Activated B cell treated with CpG ODN at 0.5 μM for 24 hours (primary cell): Measurements from ENCODE around the gene ADCY1. TPM values are rescaled to one million over a fixed set of nuclear protein-coding genes. Genes with fewer than 3 reads are reported as not detected.

Source experiments
- ATAC-seq: fragments of 200-7000 bp; cut with Tn5 transposase; one replicate; pipeline ENCODE4 v1.10.0; 2021; ENCODE audit warnings: low read depth, mild to moderate bottlenecking, moderate library complexity
- CTCF ChIA-PET: fragments of 350-600 bp; sonication (Branson Sonifier 250); formaldehyde crosslinking; loops from one replicate; lab custom pipeline; 2021; ENCODE audit warnings: antibody characterized with exemption; lab: Charles Lee
- POLR2A ChIA-PET: fragments of 350-600 bp; sonication (Branson Sonifier 250); formaldehyde crosslinking; loops from one replicate; lab custom pipeline; 2021; ENCODE audit warnings: antibody characterized with exemption; lab: Charles Lee
- DNase-seq: peaks from one replicate; pipeline ENCODE4 v3.0.0; 2022
- H3K27ac Mint-ChIP-seq: one replicate; pipeline ENCODE4 v1.8.0; 2020; ENCODE audit warnings: mixed read lengths
- H3K27me3 Mint-ChIP-seq: one replicate; pipeline ENCODE4 v1.8.0; 2021; ENCODE audit warnings: mixed read lengths
- H3K36me3 Mint-ChIP-seq: one replicate; pipeline ENCODE4 v1.8.0; 2021; ENCODE audit warnings: low read depth, mixed read lengths
- H3K4me1 Mint-ChIP-seq: one replicate; pipeline ENCODE4 v1.8.0; 2021; ENCODE audit warnings: mixed read lengths
- H3K4me3 Mint-ChIP-seq: one replicate; pipeline ENCODE4 v1.8.0; 2020; ENCODE audit warnings: mild to moderate bottlenecking, mixed read lengths
- H3K9me3 Mint-ChIP-seq: one replicate; pipeline ENCODE4 v1.8.0; 2020; ENCODE audit warnings: mixed read lengths
- CTCF ChIP-seq: fragments of 200-600 bp; IDR thresholded peaks from one replicate; pipeline ENCODE4 v1.8.0; 2022; ENCODE audit warnings: antibody characterized with exemption, mild to moderate bottlenecking
- intact Hi-C: fragments of 100-400 bp; cut with micrococcal nuclease; formaldehyde crosslinking; loops from one replicate; pipeline ENCODE4 v1.15.1; 2024
- total RNA-seq: library from RNA; stranded (reverse); gene quantifications from 2 replicates; pipeline ENCODE4 v1.2.3, GENCODE V29; 2022

Gene ADCY1
- total RNA-seq, 1 donor from 2014 or later, result not detected

- intact Hi-C loops, result no loop called here
- Mint-ChIP-seq H3K4me1 (peaks cover 8% of the 10 kb centered on the region), H3K9me3 (no peaks in the 10 kb centered on the region), H3K27ac (no peak overlapping the region), H3K4me3 (peak overlapping the region; percentile 41), H3K27me3 (peaks cover 33% of the 10 kb centered on the region), H3K36me3 (no peaks in the 10 kb centered on the region)
- no peak for TF ChIP-seq CTCF
- CTCF ChIA-PET, result no interaction called here
- DNase-seq (no peak), ATAC-seq (no peak)
- POLR2A ChIA-PET, result no interaction called here
Observed at GRCh38 chr7:45573204-45573603, 964 bp upstream of the ADCY1 start.

- ATAC-seq (no peak), DNase-seq (no peak)
- TF ChIP-seq CTCF, result no peak
- Mint-ChIP-seq H3K4me3 (no peak overlapping the region), H3K9me3 (no peaks in the 10 kb centered on the region), H3K4me1 (peaks cover 8% of the 10 kb centered on the region), H3K36me3 (no peaks in the 10 kb centered on the region), H3K27me3 (peaks cover 30% of the 10 kb centered on the region), H3K27ac (no peak overlapping the region)
- ChIA-PET CTCF (no interaction called here), POLR2A (no interaction called here)
- intact Hi-C loops, result no loop called here
Observed at GRCh38 chr7:45574416-45574668, 174 bp downstream of the ADCY1 start.

GRCh38 chr7:45574669-45575500, 717 bp downstream of the ADCY1 start:
- Mint-ChIP-seq H3K36me3 (no peaks in the 10 kb centered on the region), H3K27ac (no peak overlapping the region), H3K4me3 (peak overlapping the region; percentile 50), H3K4me1 (peaks cover 8% of the 10 kb centered on the region), H3K27me3 (peaks cover 30% of the 10 kb centered on the region), H3K9me3 (no peaks in the 10 kb centered on the region)
- ChIA-PET CTCF (no interaction called here), POLR2A (no interaction called here)
- DNase-seq (no peak), ATAC-seq (no peak)
- no peak for TF ChIP-seq CTCF
- intact Hi-C loops, result no loop called here

- Mint-ChIP-seq H3K4me1 (peaks cover 8% of the 10 kb centered on the region), H3K27ac (no peak overlapping the region), H3K9me3 (no peaks in the 10 kb centered on the region), H3K4me3 (no peak overlapping the region), H3K36me3 (no peaks in the 10 kb centered on the region), H3K27me3 (peaks cover 27% of the 10 kb centered on the region)
- TF ChIP-seq CTCF, result no peak
- intact Hi-C loops, result no loop called here
- CTCF ChIA-PET, result no interaction called here
- DNase-seq (no peak), ATAC-seq (no peak)
- POLR2A ChIA-PET, result no interaction called here
Observed at GRCh38 chr7:45575501-45576248, 1.5 kb downstream of the ADCY1 start.

- Mint-ChIP-seq H3K36me3 (no peaks in the 10 kb centered on the region), H3K4me3 (no peak overlapping the region), H3K4me1 (peaks cover 8% of the 10 kb centered on the region), H3K27ac (no peak overlapping the region), H3K27me3 (peaks cover 27% of the 10 kb centered on the region), H3K9me3 (no peaks in the 10 kb centered on the region)
- no peak for ATAC-seq
- ChIA-PET POLR2A (no interaction called here), CTCF (no interaction called here)
- DNase-seq, result no peak
- TF ChIP-seq CTCF, result no peak
- intact Hi-C loops, result no loop called here
Observed at GRCh38 chr7:45576249-45576929, 2.2 kb downstream of the ADCY1 start.
